Measurements from ENCODE around the gene EGLN1.
A peak's percentile ranks its signal among the peaks of the same experiment; 100 is the strongest.
"Not testable (repeated sequence)": the region's sequence is repeated elsewhere in the genome, so short reads cannot be mapped to it uniquely, and the experiment has no call there.

EGLN1 gene

DNA sequence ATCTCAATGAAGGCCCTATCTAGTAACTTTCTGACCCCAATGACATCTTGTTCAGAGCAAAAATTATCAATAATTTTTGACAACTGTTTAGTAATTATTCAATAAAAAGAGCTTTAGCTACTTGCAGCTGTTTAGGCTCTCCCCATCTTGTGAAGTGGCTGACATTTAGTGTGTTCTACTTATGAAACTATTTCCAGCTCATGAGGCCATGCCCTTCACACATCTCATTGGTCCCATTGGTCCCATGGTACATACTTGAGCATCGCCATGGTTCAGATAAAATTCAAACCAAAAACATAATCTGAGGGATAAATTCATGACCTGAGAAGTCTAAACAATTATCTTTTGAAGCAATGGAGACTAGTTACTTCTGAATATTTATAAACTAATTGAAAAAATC is 59.8 kb downstream of the EGLN1 start:
- DNase-seq (ENCODE audit: low read depth) = no peak

DNA sequence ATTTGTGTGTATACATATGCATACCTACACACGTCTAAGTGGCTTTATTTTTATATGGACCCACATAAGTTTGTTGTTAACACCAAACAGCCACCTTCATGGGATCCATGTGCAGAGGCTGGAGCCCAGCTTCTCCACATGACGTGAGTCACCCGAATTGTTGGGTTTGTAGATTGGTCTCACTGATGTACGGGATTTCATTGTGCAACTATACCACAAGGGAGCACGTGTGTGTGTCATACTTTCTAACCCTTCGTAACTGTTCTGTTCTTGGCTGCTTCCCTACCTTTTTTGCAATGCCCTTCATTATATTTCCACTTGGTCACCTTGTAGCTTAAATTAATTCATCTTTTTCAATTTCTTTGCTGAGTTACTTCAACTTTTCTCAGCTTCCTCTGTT is 63.0 kb downstream of the EGLN1 start:
- no peak for DNase-seq (ENCODE audit: low read depth)

DNA sequence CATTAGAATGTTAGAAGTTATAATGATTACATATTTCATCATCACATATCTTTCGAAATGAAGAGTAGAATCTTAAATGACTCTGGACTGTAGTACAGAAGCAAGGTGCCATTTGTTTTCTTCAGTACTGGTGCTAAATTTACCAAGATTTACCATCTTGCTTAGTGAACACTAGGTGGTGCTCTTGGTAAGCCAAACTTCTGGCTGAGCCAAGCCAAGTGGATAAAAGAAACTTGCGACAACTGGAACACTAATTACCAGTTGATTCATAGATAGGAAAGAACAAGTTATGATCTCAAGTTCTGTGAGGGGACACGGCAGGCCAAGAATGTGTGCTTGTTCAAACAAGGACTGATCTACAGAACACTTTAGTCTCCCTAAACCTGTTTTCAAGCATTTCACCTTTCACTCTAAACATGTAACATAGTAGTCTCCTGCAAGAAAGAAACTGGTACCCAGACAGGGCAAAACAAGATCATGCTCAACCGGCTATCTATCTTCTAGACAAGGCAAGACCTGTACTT is 64.2 kb downstream of the EGLN1 start:
- DNase-seq (ENCODE audit: low read depth) = no peak

GRCh38 chr1:231357187-231357772 is 64.8 kb downstream of the EGLN1 start:
- DNase-seq (ENCODE audit: low read depth) = no peak

- no peak for DNase-seq (ENCODE audit: low read depth)
These were observed 66.9 kb downstream of the EGLN1 start for GRCh38 chr1:231355171-231355570.

- no peak for DNase-seq (ENCODE audit: low read depth)
These were observed 67.6 kb downstream of the EGLN1 start for GRCh38 chr1:231354330-231355020.

- DNase-seq (ENCODE audit: low read depth) = no peak
These were observed 69.0 kb downstream of the EGLN1 start for GRCh38 chr1:231353086-231353485.

- DNase-seq (ENCODE audit: low read depth) = no peak
These were observed 70.3 kb downstream of the EGLN1 start for GRCh38 chr1:231351816-231352215.

GRCh38 chr1:231348856-231349255 is 73.2 kb downstream of the EGLN1 start:
- DNase-seq (ENCODE audit: low read depth) = not testable (repeated sequence)

GRCh38 chr1:231348442-231348841 is 73.6 kb downstream of the EGLN1 start:
- no peak for DNase-seq (ENCODE audit: low read depth)

DNA sequence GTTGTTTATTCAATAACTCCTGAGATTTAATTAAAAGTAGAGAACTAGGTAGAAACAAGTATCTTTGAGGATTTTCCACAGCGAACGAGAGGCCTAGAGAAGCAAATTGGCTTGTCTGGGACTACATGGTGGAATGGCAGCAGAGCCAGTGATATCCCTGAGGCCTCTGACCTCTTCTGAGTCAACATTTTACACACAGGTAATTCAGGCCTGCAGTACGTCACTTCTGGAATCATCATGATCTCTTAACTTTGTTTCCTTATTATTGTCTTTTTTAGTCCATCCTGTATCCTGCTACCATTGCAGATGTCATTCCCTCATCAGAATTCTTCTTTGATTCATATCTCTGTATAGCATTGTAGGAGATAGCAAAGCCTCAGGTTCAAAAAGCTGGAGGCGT is 74.1 kb downstream of the EGLN1 start:
- no peak for DNase-seq (ENCODE audit: low read depth)

DNA sequence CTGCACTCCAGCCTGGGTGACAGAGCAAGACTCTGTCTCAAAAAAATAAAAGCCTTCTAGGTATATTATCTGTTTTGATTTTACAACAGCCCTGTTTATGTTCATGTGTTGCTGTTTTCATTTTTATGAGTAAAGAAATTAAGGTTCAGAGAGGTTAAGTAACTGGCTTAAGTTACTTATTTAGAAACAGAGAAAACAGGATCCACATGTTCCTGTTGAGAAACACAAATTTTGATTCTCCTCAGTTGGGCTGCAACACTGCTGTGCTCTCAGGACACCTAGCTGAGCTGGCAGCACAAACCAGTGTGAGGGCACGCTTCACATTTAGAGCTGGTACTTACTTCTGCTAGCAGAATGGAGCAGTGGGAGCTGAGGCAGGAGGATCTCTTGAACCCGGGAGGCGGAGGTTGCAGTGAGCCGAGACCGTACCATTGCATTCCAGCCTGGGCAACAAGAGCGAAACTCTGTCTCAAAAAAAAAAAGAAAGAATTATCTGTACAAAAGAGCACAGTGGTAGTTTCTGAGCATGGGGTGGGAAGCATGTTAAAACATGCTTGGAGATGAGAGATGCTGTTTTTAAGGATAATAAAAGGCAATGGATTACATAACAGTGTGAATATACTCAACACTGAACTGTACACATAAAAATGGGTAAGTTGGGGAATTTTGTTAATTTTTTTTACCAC is 81.6 kb downstream of the EGLN1 start:
- no peak for DNase-seq (ENCODE audit: low read depth)

DNA sequence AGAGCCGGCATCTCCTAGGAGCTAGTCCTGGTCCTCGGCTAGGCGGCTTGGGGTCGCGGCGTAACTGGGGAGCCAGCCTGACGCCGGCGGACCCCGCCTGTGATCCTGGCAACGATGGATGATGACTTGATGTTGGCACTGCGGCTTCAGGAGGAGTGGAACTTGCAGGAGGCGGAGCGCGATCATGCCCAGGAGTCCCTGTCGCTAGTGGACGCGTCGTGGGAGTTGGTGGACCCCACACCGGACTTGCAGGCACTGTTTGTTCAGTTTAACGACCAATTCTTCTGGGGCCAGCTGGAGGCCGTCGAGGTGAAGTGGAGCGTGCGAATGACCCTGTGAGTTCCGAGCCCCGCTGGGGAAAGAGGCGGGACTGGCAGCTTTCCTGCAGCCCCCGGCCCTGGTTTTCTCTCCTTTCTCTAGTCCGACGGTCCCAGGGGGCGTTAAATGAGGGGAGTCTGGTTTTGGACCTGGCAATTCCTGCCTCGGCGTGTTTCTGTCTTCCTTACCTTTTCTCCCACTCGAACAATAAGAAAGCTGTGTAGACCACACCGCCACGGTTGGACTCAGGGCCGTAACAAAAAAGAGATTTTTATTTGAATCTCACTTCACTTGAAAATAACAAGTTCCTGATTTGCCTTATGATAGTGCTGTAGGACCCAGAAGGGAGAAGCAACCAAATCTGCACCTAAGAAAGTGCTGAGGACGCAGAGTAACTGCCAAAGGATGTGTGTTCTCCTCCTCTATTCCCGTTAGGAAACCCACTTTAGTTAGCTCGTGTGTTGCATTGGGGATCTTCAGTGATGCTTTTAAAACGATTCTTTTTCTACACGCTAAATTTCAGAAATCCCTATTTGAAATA is 83.6 kb downstream of the EGLN1 start, which contains the start of gene SPRTN:
SPRTN (plus strand) TSS at position 24 of the 859 bp plus-strand sequence; CDS start at position 115, 91 bp downstream.
- DNase-seq (ENCODE audit: low read depth) = no peak

DNA sequence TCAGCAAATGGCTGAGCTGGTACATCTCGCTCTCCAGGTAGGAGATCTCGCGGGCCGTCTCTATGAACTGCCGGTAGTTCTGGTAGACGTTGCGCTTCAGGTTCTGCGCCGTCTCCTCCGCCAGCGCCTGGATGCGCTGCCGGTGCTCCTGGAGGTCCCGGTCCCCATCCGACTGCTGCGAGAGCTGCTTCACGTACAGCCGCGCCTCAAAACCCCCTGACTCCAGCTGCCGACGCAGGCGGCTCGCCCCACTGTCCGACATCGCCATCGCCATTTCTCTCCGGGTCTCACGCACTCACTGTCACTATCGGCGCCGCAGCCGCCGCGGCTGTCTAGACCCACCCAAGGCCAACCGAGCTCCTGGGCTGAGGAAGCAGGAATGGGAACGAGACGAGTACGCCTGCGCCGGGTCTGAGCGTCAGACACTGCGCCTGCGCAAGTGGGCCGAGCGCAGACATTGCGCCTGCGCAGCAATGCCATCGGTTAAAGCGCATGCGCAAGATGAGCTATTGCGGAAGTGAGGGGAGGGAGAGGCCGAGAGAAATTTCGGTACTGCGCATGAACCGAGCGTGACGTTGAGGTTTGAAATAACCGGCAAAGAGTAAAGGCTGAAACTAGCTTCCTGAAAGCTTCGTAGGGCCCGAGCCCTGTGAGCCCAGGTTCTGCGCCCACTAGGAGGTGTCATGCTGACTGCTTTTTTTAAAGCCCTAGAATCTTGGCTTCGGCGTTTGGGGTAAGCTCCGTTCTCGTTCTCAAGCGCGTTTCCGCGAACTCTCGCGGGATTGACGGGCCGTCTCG is 84.4 kb downstream of the EGLN1 start, which contains the start of gene EXOC8:
EXOC8 (minus strand) TSS at position 381 of the 798 bp plus-strand sequence; CDS start at position 274, 107 bp downstream.
- DNase-seq (ENCODE audit: low read depth) = peak; percentile 94

DNA sequence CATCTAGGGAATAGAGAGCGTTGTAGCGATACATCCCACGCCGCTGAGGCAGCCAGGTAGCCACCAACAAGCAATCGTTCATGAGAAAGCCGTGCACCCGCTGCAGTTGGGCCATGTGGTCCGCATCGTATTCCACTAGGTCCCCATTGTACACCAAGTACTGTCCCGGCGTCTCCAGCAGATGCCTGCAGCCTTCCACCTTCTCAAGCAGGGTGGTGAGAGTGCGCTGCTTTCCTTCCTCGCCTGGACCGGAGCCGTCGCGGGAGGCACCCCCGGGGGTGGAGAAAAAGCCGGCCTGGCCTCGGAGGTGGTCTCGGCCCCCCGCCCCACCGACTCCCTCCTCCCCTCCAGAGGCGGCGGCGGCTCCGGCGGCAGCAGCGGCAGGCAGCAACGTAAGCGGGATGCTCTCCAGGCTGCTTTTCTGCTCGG is 85.0 kb downstream of the EGLN1 start:
- no peak for DNase-seq (ENCODE audit: low read depth)

GRCh38 chr1:231335663-231336602 is 86.2 kb downstream of the EGLN1 start:
- DNase-seq (ENCODE audit: low read depth) = no peak

GRCh38 chr1:231334952-231335351 is 87.1 kb downstream of the EGLN1 start:
- DNase-seq (ENCODE audit: low read depth) = no peak

DNA sequence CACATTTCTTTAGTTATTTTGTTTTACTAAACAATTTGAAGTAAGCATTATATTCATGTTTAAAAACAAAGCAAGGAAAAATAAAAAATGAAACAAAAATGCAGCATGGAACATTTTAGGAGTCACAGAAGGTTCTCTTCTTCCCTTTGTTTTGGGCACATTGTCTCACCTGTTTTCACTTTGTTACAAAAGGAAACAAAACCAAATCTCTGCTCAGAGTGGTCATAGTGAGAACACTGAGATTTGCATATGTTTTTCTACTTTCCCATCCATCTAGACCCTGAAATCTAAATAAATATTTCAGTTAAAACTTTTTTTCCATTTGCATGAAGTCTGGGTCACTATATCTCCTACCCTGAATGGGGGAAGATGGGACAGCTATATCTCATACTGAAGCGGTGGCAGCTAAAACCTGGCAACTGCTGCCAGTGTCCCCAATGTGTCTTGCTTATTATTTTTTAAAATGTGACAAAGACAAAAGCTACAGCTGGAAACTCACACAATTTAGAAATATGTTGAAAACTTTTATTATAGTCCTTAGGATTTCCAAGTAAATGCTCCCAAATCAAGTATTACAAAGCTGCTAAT is 87.9 kb downstream of the EGLN1 start:
- no peak for DNase-seq (ENCODE audit: low read depth)

- DNase-seq (ENCODE audit: low read depth) = no peak
These were observed 89.3 kb downstream of the EGLN1 start for GRCh38 chr1:231332761-231333160.

DNA sequence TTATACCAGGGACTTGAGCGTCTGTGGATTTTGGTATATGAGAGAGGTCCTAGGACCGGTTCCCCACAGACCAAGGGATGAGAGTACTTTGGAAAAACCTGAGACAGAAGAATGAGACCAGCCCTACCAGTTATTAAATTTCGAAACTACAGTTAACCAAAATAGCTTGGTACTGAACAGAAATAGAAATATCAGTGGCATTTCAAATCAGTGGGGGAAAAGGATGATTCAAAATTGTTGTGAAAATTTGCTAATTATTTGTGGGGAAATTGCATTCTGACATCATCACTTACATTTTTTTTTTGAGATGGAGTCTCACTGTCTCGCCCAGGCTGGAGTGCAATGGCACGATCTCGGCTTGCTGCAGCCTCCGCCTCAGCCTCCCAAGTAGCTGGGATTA is 92.6 kb downstream of the EGLN1 start:
- DNase-seq (ENCODE audit: low read depth) = no peak

Measured in activated gamma-delta T cell treated with anti-CD3 and anti-CD28 coated beads, Interleukin-2, amount 50 U/mL, for 16 hours (primary cell).